CD4-positive, alpha-beta T cell treated with Interleukin-15 for 4 hours (primary cell): ENCODE data around the gene MYO7B.

Experiments
- DNase-seq: peaks from one replicate; pipeline ENCODE4 v3.0.0-alpha.2; 2020; ENCODE audit warnings: low spot score

The MYO7B gene

GRCh38 chr2:127626917-127627739 lies 91.6 kb downstream of the MYO7B start:
- DNase-seq, result no peak

DNA sequence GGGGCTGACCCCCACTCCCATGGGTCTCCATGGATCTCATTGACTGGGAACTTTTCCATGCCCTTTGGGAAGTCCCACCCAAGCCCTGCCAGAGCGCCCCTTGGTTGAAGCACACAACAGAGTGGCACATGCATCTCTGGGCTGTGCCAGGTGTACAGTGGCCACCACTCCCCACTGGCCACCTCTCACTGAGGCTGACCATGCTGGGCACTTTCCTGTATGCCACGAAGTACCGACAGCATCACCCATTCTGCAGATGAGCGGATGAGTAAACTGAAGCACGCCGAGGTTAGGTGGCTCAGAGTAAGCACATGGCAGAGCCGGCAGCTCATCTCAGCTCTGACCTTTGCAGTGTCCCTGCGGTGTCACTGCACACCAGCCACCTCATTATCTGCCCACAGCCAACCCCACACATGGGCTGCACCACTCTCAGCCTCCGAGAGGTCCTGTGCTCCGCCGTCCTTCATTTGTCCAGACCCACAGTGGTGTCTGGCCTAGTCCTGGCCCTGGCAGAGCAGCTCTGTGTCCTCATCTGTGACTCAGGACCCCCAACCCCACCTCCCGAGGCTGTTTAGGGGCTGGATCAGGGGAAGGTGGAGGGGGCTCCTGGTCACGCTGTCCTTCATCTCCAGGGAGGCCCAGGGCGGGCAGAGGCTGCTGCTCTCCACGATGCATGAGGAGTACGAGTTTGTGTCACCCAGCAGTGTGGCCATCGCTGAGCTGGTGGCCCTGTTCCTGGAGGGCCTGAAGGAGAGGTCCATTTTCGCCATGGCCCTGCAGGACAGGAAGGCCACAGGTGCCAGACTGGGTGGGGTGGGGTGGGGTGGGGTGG lies 92.5 kb downstream of the MYO7B start:
- DNase-seq, result no peak

GRCh38 chr2:127628767-127629614 lies 93.5 kb downstream of the MYO7B start:
- DNase-seq, result no peak

GRCh38 chr2:127629637-127630036 lies 94.2 kb downstream of the MYO7B start:
- no peak for DNase-seq

GRCh38 chr2:127630096-127630863 lies 94.8 kb downstream of the MYO7B start:
- DNase-seq, result no peak

DNA sequence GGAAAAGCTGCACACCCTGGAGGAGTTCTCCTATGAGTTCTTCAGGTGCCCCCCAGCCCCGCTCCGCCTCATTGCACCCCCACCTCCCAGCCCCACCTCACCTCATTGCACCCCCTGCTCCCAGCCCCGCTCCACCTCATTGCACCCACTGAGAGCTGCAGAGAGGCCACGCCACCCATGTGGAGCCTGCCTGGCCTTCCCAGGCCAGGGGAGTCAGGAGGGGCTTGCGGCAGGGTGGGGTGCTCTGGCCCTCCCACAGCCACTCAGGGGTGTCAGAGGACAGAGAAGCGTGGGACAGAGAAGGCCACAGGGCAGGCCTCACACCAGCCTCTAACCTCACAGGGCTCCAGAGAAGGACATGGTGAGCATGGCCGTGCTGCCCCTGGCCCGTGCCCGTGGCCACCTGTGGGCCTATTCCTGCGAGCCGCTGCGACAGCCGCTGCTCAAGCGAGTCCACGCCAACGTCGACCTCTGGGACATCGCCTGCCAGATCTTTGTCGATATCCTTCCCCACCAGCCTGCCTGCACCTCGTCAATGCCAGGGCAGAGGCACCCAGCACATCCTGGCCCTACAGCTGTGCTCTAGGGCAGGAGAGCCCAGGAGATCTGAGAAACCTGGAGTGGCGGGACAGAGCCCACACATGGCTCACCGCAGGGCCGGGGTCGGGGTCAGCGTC lies 95.5 kb downstream of the MYO7B start:
- DNase-seq, result no peak

GRCh38 chr2:127631541-127631996 lies 96.1 kb downstream of the MYO7B start:
- no peak for DNase-seq

DNA sequence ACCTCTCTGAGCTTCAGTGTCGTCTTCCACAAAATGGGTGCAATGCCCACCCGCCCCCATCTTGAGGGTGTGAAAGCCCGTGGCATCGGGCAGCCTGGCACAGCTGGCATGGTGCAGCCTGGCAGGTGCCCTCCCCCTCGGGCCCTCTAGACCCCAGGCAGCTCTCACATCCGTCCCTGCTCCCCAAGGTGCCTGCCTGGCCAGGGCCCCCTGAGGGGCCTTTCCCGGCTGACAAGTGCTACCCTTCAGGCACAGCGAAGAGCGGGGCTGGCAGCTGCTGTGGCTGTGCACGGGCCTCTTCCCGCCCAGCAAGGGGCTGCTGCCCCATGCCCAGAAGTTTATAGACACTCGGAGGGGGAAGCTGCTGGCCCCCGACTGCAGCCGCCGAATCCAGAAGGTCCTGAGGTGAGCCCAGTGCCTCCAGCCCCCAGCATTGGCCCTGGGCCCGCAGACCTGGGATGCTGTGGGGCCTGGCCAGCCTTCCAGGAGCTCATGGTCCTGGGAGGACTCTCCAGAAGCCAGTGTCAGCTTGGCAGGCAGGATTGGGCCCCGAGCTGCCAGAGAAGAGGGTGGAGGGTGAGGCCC lies 96.6 kb downstream of the MYO7B start:
- no peak for DNase-seq

DNA sequence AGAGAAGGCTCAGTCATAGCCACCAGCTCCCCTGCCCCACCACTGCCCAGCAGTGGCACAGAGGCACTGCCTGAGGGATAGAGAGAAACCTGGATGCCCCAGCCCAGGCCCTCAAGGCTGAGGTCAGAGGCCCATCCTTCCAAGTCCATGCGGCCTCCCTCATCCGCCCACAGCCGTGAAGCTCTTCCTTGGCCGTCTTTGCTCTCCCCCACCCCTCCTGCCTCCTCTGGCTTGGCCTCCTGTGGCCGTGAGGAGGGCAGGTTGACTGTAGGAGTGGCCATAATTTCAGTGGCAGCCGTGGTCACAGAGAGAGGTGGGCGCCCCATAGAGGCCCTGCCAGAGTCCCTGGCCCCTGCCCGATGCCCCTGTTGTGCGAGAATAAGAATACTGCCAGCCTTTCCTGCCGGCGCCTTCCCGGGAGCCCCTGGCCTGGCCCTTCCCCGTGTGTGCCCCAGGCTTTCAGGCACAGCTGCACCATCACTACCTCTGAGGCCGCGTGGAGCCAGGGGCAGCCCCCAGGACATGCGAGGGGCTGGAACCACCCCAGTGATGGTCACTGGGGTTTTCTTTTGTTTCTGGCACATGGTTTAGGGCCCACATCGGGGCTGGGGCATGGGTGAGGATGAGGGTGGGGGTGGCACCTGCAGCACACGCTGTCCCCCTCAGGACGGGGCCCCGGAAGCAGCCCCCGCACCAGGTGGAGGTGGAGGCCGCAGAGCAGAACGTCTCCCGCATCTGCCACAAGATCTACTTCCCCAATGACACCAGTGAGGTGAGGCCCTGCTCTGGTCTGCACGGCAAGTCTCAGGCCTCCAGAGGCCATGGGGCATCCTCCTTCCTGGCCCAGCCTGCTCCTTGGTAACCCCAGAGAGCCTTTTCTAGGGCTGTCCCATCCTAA lies 97.4 kb downstream of the MYO7B start:
- no peak for DNase-seq

DNA sequence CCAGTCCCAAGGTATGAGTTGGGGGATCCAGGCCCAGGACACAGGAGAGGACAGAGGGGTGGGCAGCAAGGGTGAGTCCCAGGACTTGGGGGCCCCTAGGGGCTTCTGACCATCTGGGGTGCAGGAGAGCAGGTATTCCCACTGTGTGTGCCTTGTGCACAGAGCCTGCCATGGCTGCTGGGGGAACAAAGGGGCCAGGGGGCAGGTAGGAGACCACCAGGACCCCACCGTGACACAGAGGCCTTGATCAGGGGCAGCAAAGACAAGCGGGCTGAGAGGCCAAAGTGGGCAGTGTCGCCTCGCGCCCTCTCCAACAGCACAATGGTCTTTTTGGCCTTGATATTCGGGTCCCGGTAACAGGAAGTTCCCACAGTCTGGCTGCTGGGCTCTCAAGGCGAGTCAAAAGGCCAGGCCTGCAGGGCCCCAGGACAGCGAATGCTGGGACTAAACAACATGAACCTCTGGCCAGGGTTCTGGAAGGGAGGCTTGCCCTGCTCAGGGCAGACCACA lies 98.1 kb downstream of the MYO7B start:
- no peak for DNase-seq

- no peak for DNase-seq
These were observed 98.7 kb downstream of the MYO7B start for GRCh38 chr2:127634066-127634617.

GRCh38 chr2:127634626-127635379 lies 99.3 kb downstream of the MYO7B start:
- no peak for DNase-seq

DNA sequence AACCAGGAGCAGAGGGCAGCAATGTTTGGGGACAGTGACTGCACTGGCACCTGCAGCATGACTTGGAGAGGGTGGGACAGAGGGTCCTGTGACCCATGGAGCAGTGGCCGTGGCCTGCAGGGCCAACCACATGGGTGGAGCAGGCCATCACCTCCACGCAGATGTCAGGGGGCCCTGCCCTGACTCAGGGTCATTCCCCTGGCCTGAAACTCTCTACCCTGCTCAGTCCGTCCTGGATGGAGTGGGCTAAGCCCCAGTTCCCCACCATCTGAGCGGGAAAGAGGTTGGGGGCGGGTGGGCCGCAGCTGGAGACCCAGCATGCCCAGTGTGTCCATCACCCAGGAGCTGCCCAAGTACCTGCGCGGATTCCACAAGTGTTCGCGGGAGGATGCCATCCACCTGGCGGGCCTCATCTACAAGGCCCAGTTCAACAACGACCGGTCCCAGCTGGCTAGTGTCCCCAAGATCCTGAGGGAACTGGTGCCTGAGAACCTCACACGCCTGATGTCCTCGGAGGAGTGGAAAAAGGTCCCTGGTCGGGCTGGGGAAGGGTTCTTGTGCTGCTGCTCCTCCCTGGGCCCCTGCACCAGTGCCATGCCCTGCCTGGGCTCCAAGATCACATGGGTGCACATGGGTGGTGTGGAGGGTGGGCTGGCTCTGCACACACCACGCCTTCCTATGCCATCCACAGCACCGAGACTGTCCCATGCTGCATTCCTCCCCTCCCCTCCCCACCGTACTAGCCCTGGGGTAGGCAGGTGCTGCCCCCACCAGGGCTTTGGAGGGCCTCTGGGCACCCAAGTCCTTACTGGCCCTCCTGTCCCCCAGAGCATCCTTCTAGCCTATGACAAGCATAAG lies 100.1 kb downstream of the MYO7B start:
- DNase-seq, result no peak

GRCh38 chr2:127636248-127637235 lies 101.1 kb downstream of the MYO7B start:
- DNase-seq, result no peak

DNA sequence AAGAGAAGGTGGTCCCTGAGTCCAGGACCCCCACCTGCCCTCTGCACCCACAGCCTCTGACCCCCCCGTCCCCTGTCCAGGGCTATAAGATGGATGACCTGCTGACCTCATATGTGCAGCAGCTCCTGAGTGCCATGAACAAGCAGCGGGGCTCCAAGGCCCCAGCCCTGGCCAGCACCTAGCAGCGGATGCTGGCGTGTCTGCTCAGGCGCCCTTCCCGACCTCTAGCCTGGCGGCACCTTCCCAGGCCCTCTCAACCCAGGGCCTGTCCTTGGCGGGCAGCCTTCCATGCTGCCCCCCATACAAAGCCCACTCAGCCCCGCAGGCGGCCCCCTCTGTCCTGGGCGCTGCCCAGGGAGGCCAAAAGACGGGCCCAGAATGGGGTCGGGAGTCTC lies 101.8 kb downstream of the MYO7B start:
- DNase-seq, result no peak

DNA sequence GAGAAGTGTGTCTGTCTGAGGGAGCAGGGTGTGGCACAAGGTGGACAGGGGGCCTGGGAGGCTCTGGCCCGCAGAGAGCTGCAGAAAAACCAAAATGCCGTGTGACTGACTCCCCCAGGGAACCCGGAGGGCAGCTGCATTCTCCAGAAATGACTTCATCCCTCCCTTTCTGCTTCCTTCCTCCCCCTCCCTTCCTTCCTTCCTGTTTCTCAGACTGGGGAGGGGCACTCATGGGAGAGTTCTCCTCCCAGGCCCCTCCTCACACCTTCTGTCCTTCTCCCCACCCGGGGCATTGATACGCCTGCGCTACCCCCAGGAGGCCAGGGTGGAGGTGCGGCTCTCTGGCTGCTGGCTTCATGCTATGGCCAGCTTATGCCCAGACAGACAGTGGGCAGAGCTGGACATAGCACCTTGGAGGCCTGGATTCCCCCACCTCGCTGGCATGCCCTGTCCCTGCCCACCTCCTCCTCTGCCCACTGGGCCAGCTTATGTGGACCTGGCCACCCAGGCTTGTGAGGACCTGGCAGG lies 102.3 kb downstream of the MYO7B start:
- no peak for DNase-seq
